Measurements from ENCODE around the gene CEP20. TPM values are rescaled to one million over a fixed set of nuclear protein-coding genes. Genes with fewer than 3 reads are reported as not detected.

CEP20 gene
- total and polyA plus RNA-seq, 3 donors from 2014 or later, result 32.4 to 70.6 (median 45.1) TPM

DNA sequence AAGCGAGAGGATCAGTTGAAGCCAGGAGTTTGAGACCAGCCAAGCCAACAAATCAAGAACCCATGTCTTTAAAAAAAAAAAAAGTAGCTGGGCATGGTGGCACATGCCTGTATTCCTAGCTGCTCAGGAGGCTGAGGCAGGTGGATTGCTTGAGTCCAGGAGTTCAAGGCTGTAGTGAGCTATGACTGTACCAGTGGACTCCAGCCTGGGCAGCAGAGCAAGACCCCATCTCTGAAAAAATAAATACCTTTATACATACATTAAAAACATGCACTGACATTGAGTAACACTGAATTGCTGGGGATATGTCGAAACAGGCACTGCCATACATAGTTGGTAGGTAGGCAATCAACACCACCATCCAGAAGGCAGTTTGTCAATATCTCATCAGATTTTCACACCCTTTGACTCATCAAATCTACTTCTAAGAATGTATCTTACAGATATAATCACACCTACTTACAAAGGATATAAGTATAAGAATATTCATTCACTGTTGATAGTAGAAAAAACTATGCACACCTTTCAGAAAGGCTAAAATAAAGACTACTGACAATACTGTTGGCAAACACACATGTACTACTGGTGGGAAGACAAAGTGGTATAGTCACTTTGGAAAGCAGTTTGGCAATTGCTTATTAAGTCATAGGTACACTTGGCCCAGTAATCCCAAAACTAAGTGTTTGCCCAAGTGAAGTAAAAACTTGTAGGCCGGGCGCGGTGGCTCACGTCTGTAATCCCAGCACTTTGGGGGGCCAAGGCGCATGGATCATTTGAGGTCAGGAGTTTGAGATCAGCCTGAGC, 6.4 kb upstream of the CEP20 start:
- no peak for TF ChIP-seq POLR2A (IDR thresholded peaks at IDR 0.05)
- TF ChIP-seq, protein P1, sequence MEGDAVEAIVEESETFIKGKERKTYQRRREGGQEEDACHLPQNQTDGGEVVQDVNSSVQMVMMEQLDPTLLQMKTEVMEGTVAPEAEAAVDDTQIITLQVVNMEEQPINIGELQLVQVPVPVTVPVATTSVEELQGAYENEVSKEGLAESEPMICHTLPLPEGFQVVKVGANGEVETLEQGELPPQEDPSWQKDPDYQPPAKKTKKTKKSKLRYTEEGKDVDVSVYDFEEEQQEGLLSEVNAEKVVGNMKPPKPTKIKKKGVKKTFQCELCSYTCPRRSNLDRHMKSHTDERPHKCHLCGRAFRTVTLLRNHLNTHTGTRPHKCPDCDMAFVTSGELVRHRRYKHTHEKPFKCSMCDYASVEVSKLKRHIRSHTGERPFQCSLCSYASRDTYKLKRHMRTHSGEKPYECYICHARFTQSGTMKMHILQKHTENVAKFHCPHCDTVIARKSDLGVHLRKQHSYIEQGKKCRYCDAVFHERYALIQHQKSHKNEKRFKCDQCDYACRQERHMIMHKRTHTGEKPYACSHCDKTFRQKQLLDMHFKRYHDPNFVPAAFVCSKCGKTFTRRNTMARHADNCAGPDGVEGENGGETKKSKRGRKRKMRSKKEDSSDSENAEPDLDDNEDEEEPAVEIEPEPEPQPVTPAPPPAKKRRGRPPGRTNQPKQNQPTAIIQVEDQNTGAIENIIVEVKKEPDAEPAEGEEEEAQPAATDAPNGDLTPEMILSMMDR (IDR thresholded peaks at IDR 0.05), result no peak
- Histone ChIP-seq H3K27me3 (no peaks in the 10 kb centered on the region), H3K9me3 (no peaks in the 10 kb centered on the region), H3K4me1 (no peaks in the 10 kb centered on the region), H3K4me3 (no peak overlapping the region), H3K27ac (no peak overlapping the region), H3K36me3 (ENCODE audit: low read depth, missing control alignments) (no peaks in the 10 kb centered on the region)
- intact Hi-C loops (cut with DNase I; ENCODE audit: low total_unique reads), result no loop called here
- DNase-seq, result no peak
- WGBS, 2 donors, result 94 to 96% methylated on average over 7 of the region's 7 CpGs

DNA sequence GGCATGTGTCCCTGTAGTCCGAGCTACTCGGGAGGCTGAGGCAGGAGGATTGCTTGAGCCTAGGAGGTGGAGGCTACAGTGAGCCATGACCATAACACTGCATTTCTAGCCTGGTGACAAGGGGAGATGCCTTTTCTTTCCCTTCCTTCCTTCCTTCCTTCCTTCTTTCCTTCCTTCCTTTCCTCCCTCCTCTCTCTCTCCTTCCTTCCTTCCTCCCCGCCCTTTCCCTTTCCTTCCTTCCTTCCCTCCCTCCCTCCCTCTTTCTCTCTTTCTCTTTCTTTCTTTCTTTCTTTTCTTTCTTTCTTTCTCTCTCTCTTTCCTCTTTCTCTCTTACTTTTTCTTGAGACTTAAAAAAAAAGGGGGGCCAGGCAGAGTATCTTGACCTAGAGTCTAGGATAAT, 3.1 kb upstream of the CEP20 start:
- no peaks in the 10 kb centered on the region for H3K27me3 ChIP-seq
- TF ChIP-seq, protein P1 (IDR thresholded peaks at IDR 0.05), result no peak
- TF ChIP-seq POLR2A (IDR thresholded peaks at IDR 0.05), result no peak
- no peak overlapping the region for H3K27ac ChIP-seq
- no peak for DNase-seq
- intact Hi-C loops (cut with DNase I; ENCODE audit: low total_unique reads), result no loop called here
- H3K36me3 ChIP-seq (ENCODE audit: low read depth, missing control alignments), result no peaks in the 10 kb centered on the region
- 79% methylated on average over 3 of the region's 3 CpGs for WGBS, 2 donors
- no peaks in the 10 kb centered on the region for H3K9me3 ChIP-seq
- peaks cover 16% of the 10 kb centered on the region for H3K4me1 ChIP-seq
- H3K4me3 ChIP-seq, result no peak overlapping the region

DNA sequence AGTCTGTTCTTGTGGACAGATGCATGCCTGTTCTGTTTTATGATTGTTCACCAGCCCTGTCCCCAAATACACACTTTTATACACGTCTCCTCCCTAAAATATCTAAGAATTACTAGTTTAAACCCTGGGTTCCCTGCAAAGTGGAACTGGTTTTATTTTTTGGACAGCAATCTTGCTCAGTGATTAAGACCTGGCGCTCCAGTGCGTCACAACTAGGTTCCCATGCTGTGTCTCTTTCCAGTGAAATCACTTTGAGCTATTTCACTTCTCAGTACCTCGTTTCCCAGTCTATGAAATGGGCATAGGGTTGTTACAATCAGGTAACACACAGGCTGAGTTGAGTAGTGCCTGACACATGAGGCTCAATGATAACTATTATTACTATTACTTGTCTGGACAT, 1.1 kb downstream of the CEP20 start:
- H3K36me3 ChIP-seq (ENCODE audit: low read depth, missing control alignments), result no peaks in the 10 kb centered on the region
- TF ChIP-seq, protein P1 (IDR thresholded peaks at IDR 0.05), result no peak
- no peak for TF ChIP-seq POLR2A (IDR thresholded peaks at IDR 0.05)
- H3K27me3 ChIP-seq, result no peaks in the 10 kb centered on the region
- 59 to 65% methylated on average over 4 of the region's 4 CpGs for WGBS, 2 donors
- H3K27ac ChIP-seq, result no peak overlapping the region
- peak overlapping the region in 1 of 2 donors; percentile 93 for H3K4me3 ChIP-seq
- DNase-seq, result no peak
- no peaks in the 10 kb centered on the region for H3K9me3 ChIP-seq
- intact Hi-C loops (cut with DNase I; ENCODE audit: low total_unique reads), result no loop called here
- H3K4me1 ChIP-seq, result peaks cover 16% of the 10 kb centered on the region

DNA sequence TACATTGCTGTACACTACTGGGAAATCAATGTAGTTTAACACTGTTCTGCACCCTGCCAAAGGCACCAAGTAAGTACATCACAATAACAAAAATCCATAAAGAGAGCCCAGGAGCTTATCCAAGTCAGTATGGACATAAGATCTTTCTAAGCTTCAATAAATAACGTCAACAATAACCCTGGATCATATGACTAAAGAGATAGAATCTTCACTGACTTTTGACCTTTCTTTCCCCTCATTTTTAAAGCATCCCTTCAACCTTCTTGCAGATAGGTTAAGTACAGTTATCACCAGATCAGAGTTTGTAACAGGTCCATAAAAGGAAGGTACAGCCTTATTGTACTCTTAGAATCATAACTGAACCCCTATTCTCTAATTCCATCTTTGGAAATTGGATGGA, 2.3 kb downstream of the CEP20 start:
- H3K4me3 ChIP-seq, result no peak overlapping the region
- peaks cover 16% of the 10 kb centered on the region for H3K4me1 ChIP-seq
- intact Hi-C loops (cut with DNase I; ENCODE audit: low total_unique reads), result no loop called here

More for the DNA sequence above, 2.3 kb downstream of the CEP20 start:
- 28 to 37% methylated on average over 1 of the region's 1 CpG for WGBS, 2 donors
- no peaks in the 10 kb centered on the region for H3K27me3 ChIP-seq
- no peaks in the 10 kb centered on the region for H3K9me3 ChIP-seq
- TF ChIP-seq, protein P1 (IDR thresholded peaks at IDR 0.05), result no peak
- TF ChIP-seq POLR2A (IDR thresholded peaks at IDR 0.05), result no peak
- no peaks in the 10 kb centered on the region for H3K36me3 ChIP-seq (ENCODE audit: low read depth, missing control alignments)
- no peak for DNase-seq
- H3K27ac ChIP-seq, result no peak overlapping the region
